K562 (cell line): ENCODE results near the gene MYH6. TPM values are rescaled to one million over a fixed set of nuclear protein-coding genes. Genes with fewer than 3 reads are reported as not detected.

ENCODE experiments used
- ATAC-seq: fragments of 200-7000 bp; cut with Tn5 transposase; 3 replicates; pipeline ENCODE4 v1.9.1; 2020; ENCODE audit warnings: moderate library complexity
- BruUV-seq: library from RNA; stranded (reverse); fragments of 400-500 nt; replicated peaks from 2 replicates; lab custom pipeline; 2021; lab: Mats Ljungman, UMichigan
- CTCF ChIA-PET: fragments of 300-600 bp; formaldehyde crosslinking; extraction: SDS; loops from one replicate; lab custom pipeline; 2021; ENCODE audit warnings: low intra/inter-chr PET ratio; lab: Yijun Ruan, JAX
- POLR2A ChIA-PET: fragments of 300-600, 350-650 bp; sonication (Branson Sonifier 250); formaldehyde crosslinking; extraction: SDS; loops from one replicate; lab custom pipeline; 2021; ENCODE audit warnings: antibody characterized with exemption, inconsistent platforms; lab: Yijun Ruan, JAX
- DNase-seq, 4 experiments: peaks; one replicate each; pipeline versions ENCODE4 v3.0.0 to v3.0.0-alpha.2; 2011 to 2018; ENCODE audit warnings: low spot score in 3 of 4, mixed read lengths in 3 of 4; ENCODE audit errors: extremely low read depth in 1 of 4
- FAIRE-seq: peaks from 2 replicates; lab custom pipeline; 2011; peaks lifted over from hg19 to GRCh38; lab: Jason Lieb, UNC
- H2AFZ ChIP-seq: 2 replicates; pipeline ENCODE4 v1.6.0; 2011; ENCODE audit warnings: low read depth, low read length, control low read depth, inconsistent platforms
- H3K27ac ChIP-seq: fragments of 200-600 bp; 3 replicates; pipeline ENCODE4 v1.8.0; 2011; ENCODE audit warnings: low read depth, mild to moderate bottlenecking, control low read depth, inconsistent platforms, low read length, moderate library complexity, mixed read lengths; ENCODE audit errors: extremely low read depth
- H3K27me3 ChIP-seq, 2 experiments: fragments of 300-600 bp in 1 of 2; 2 replicates in 1 of 2; 3 replicates in 1 of 2; pipeline versions ENCODE4 v1.6.0 to v1.8.0; 2011; ENCODE audit warnings: inconsistent platforms in 2 of 2, low read length in 2 of 2, mild to moderate bottlenecking in 1 of 2, mixed read lengths in 1 of 2, moderate library complexity in 1 of 2; ENCODE audit not compliant: control insufficient read depth in 2 of 2, insufficient read depth in 2 of 2
- H3K36me3 ChIP-seq: fragments of 300-600 bp; 3 replicates; pipeline ENCODE4 v1.8.0; 2011; ENCODE audit warnings: mild to moderate bottlenecking, low read length, inconsistent platforms; ENCODE audit not compliant: control insufficient read depth, insufficient read depth
- H3K4me1 ChIP-seq, 2 experiments: fragments of 200-600 bp in 1 of 2; replicated peaks in 1 of 2; 2 replicates in 1 of 2; 3 replicates in 1 of 2; pipeline versions ENCODE4 v1.5.1 to v1.8.0; 2011; ENCODE audit warnings: inconsistent platforms in 2 of 2, low read length in 2 of 2, mild to moderate bottlenecking in 1 of 2, mixed read lengths in 1 of 2, moderate library complexity in 1 of 2; ENCODE audit not compliant: control insufficient read depth in 2 of 2, insufficient read depth in 2 of 2
- H3K4me2 ChIP-seq: 2 replicates; pipeline ENCODE4 v1.6.1; 2011; ENCODE audit warnings: low read length, control low read depth, inconsistent platforms, mixed read lengths; ENCODE audit not compliant: insufficient read depth
- H3K4me3 ChIP-seq: fragments of 200-600 bp; sonication (generic), shearing (Covaris generic); 2 replicates; pipeline ENCODE4 v1.5.1; 2016; ENCODE audit warnings: control low read depth, inconsistent platforms
- H3K79me2 ChIP-seq: fragments of 200-600 bp; 3 replicates; pipeline ENCODE4 v1.8.0; 2011; ENCODE audit warnings: low read length, inconsistent platforms; ENCODE audit not compliant: control insufficient read depth, insufficient read depth
- H3K9ac ChIP-seq, 2 experiments: 2 replicates each; pipeline versions ENCODE4 v1.6.0 to v1.6.1; 2011; ENCODE audit warnings: low read depth in 2 of 2, low read length in 2 of 2, control low read depth in 1 of 2, inconsistent platforms in 1 of 2, mild to moderate bottlenecking in 1 of 2, mixed read lengths in 1 of 2; ENCODE audit not compliant: insufficient read depth in 1 of 2
- H3K9me1 ChIP-seq: one replicate; pipeline ENCODE4 v1.6.0; 2011; ENCODE audit warnings: inconsistent platforms, mild to moderate bottlenecking, low read length, moderate library complexity; ENCODE audit not compliant: control insufficient read depth, insufficient read depth
- H3K9me3 ChIP-seq: replicated peaks from 2 replicates; pipeline ENCODE4 v1.5.1; 2011; ENCODE audit warnings: low read depth, low read length, inconsistent platforms; ENCODE audit not compliant: control insufficient read depth, insufficient read depth
- H4K20me1 ChIP-seq: replicated peaks from 2 replicates; pipeline ENCODE4 v1.6.1; 2011; ENCODE audit warnings: low read length, inconsistent platforms, mixed read lengths; ENCODE audit not compliant: control insufficient read depth, insufficient read depth
- LARP7 ChIP-seq: fragments of 450-650 bp; IDR thresholded peaks from 2 replicates; pipeline ENCODE4 v1.6.1; 2016
- MEIS2 ChIP-seq: fragments of 450-650 bp; IDR thresholded peaks from 2 replicates; pipeline ENCODE4 v1.6.1; 2014; ENCODE audit warnings: mild to moderate bottlenecking; ENCODE audit not compliant: partially characterized antibody
- PBX2 ChIP-seq, 2 experiments: IDR thresholded peaks in 1 of 2; conservative IDR thresholded peaks in 1 of 2; 2 replicates each; pipeline ENCODE4 v1.6.1; 2016; ENCODE audit warnings: low read depth in 2 of 2, mild to moderate bottlenecking in 1 of 2, missing compliant biosample characterization in 1 of 2, missing genetic modification characterization in 1 of 2, moderate library complexity in 1 of 2
- PKNOX1 ChIP-seq: fragments of 450-650 bp; IDR thresholded peaks from 2 replicates; pipeline ENCODE4 v1.6.1; 2016
- TFAP4 ChIP-seq: sonication (generic); formaldehyde crosslinking; IDR thresholded peaks from 2 replicates; pipeline ENCODE4 v1.8.0; 2022; ENCODE audit warnings: missing genetic modification reagents, mild to moderate bottlenecking, moderate library complexity, borderline replicate concordance
- ZFP30 ChIP-seq: fragments of 250-450 bp; sonication (Bioruptor Pico); IDR thresholded peaks from 2 replicates; pipeline ENCODE4 v1.8.0; 2022; ENCODE audit warnings: moderate library complexity, mild to moderate bottlenecking, inconsistent platforms, borderline replicate concordance
- WGBS: fragments of 100-300 bp; shearing (Covaris generic); methylation state at CpG from one replicate; pipeline ENCODE4 v1.1.6; 2016; ENCODE audit warnings: low coverage, mixed read lengths; ENCODE audit not compliant: insufficient coverage; ENCODE audit errors: missing lambda C conversion rate; 5-methylcytosine and 5-hydroxymethylcytosine counted together
- in situ Hi-C: fragments of 300-500 bp; cut with MboI; formaldehyde crosslinking; loops from 4 replicates; pipeline ENCODE4 v1.15.0; 2018; ENCODE audit warnings: inconsistent platforms, mixed read lengths
- intact Hi-C: fragments of 100-400 bp; cut with micrococcal nuclease; formaldehyde crosslinking; loops from 2 replicates; pipeline ENCODE4 v1.14.2; 2022
- polyA plus RNA-seq, 8 experiments: library from polyadenylated mRNA; depleted of rRNA in 4 of 8; stranded (reverse) in 5 of 8; unstranded in 3 of 8; fragments of >200 nt; fragmentation: Nextera tagmentation in 2 of 8; fragmentation: Illumina TruSeq in 1 of 8; extraction: Ambion mirVana in 2 of 8; extraction: Trizol in 1 of 8; gene quantifications; 2 replicates each; pipeline versions ENCODE4 v1.2.1 to v1.2.3, GENCODE V29; 2011 to 2014; ENCODE audit warnings: inconsistent platforms in 1 of 8, missing spikeins in 1 of 8
- total RNA-seq, 7 experiments: library from RNA; depleted of rRNA in 6 of 7; stranded (reverse); fragments of >200 nt in 6 of 7; fragmentation: Illumina TruSeq in 2 of 7; extraction: Trizol in 2 of 7; gene quantifications; 2 replicates each; pipeline versions ENCODE4 v1.2.1 to v1.2.3, GENCODE V29; 2011 to 2021; ENCODE audit warnings: low replicate concordance in 1 of 7

Gene MYH6
- total and polyA plus RNA-seq, 9 of the 15 experiments (the other 6 are each of a cell fraction or from before 2014, with no cell fraction given) = not detected

- FAIRE-seq = no peak
- ChIA-PET POLR2A (no interaction called here), CTCF (no interaction called here)
- no TSS peak for BruUV-seq
- peaks cover 0 to 21% of the 10 kb centered on the region in 2 experiments; a peak in 2 of 5 replicates for H3K4me1 ChIP-seq
- in situ Hi-C loops = no loop called here
- H3K4me3 ChIP-seq = no peak overlapping the region
- no peak overlapping the region for H2AFZ ChIP-seq
- peak; percentile 30 for ATAC-seq
- H3K9ac ChIP-seq = no peak overlapping the region; a peak in 1 of 4 replicates
- no peak overlapping the region for H3K4me2 ChIP-seq
- no peaks in the 10 kb centered on the region for H3K9me1 ChIP-seq
- TF ChIP-seq TFAP4 (CRISPR knock-in tag) (peak; percentile 51; the same call in 1 of the 2 replicates), MEIS2 (peak; percentile 87), LARP7 (no peak), PBX2 (CRISPR knock-in tag; IDR thresholded peaks at IDR 0.05; ENCODE audit: low read depth) (no peak), PBX2 (tag; conservative IDR thresholded peaks at IDR 0.05; ENCODE audit: low read depth) (peak; percentile 86), ZFP30 (CRISPR knock-in tag) (no peak), PKNOX1 (peak; percentile 63)
- TF ChIP-seq, all 486 proteins: peak for 4
- no peak overlapping the region for H3K27ac ChIP-seq
- H4K20me1 ChIP-seq = no peaks in the 10 kb centered on the region; the same call in 1 of the 2 replicates
- intact Hi-C loops = no loop called here
- H3K79me2 ChIP-seq = no peaks in the 10 kb centered on the region
- peaks cover 10 to 50% of the 10 kb centered on the region in 2 experiments; a peak in 4 of 5 replicates for H3K27me3 ChIP-seq
- DNase-seq = peak in 2 of 4 experiments; percentile 16 to 30
- H3K9me3 ChIP-seq = no peaks in the 10 kb centered on the region
- WGBS = 1% methylated on average over 11 of the region's 21 CpGs
- no peaks in the 10 kb centered on the region for H3K36me3 ChIP-seq
Observed at GRCh38 chr14:23364164-23365035, 43.7 kb downstream of the MYH6 start.
